Stimulated activated effector memory CD8-positive, alpha-beta T cell treated with anti-CD3 and anti-CD28 coated beads, Interleukin-12 subunit alpha, Interleukin-12 subunit beta, amount 100 ng/mL, for 72 hours (primary cell): ENCODE results near the gene TMEM109.
A peak's percentile ranks its signal among the peaks of the same experiment; 100 is the strongest.
"Not testable (repeated sequence)": the region's sequence is repeated elsewhere in the genome, so short reads cannot be mapped to it uniquely, and the experiment has no call there.

ENCODE experiments used
- ATAC-seq: fragments of 150-1000 bp; cut with Tn5 transposase; 2 replicates; pipeline ENCODE4 v1.10.0; 2021
- DNase-seq, 2 donors: peaks; one replicate each; pipeline ENCODE4 v3.0.0; 2021 to 2022; ENCODE audit warnings: low spot score in 2 of 2
- H3K27ac Mint-ChIP-seq: one replicate; pipeline ENCODE4 v1.8.0; 2022; ENCODE audit warnings: mild to moderate bottlenecking, mixed read lengths
- H3K36me3 Mint-ChIP-seq: one replicate; pipeline ENCODE4 v1.8.0; 2022; ENCODE audit warnings: mild to moderate bottlenecking, mixed read lengths
- H3K4me1 Mint-ChIP-seq: one replicate; pipeline ENCODE4 v1.8.0; 2022; ENCODE audit warnings: mixed read lengths
- H3K4me3 Mint-ChIP-seq: one replicate; pipeline ENCODE4 v1.8.0; 2022; ENCODE audit warnings: mild to moderate bottlenecking, mixed read lengths
- H3K9me3 Mint-ChIP-seq: one replicate; pipeline ENCODE4 v1.8.0; 2022; ENCODE audit warnings: mixed read lengths

The TMEM109 gene

DNA sequence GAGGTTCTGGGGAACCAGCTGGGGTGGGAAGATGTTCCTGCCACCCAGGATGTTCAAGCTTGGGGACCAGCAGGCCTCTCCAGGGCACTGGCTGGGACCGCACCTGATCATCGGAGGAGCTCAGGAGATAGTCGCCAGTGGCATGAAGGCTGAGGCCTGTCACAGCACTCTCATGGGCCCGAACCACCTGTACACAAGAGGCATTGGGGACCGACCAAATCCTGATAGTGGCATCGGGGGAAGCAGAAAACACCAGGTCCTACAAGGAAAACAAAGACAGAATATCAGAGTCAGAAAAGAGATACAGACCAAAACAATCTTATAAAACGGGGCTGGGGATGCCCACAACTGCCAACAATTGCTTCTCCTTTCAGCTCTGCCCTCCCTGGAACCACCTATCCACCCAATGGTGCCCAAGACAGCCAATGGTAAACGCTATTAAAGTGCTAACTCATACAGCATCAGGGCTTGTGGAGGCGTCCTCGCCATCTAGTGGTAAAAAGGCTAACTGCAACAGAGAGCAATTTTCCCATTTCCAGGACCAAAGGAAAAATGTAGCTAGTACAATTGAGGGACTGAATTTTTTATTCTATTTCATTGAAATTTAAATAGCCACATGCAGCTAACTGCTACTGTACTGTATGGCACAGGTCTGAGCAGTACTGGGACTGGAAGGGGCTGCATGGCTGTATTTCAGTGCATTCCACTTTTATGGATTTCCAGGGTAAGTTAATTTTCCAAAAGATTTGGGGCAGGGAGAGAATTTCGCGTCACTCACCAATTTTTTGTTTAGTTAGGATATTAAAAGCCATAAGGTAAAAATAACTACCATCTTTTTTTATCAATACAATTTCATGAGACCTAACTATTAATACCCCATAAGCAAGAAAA lies 14.7 kb upstream of the TMEM109 start:
- ATAC-seq (peak; percentile 76), DNase-seq (no peak)
- no peak overlapping the region for H3K4me3 Mint-ChIP-seq
- no peak overlapping the region for H3K27ac Mint-ChIP-seq
- no peaks in the 10 kb centered on the region for H3K9me3 Mint-ChIP-seq
- peaks cover 17% of the 10 kb centered on the region for H3K4me1 Mint-ChIP-seq
- H3K36me3 Mint-ChIP-seq: peaks cover 98% of the 10 kb centered on the region

DNA sequence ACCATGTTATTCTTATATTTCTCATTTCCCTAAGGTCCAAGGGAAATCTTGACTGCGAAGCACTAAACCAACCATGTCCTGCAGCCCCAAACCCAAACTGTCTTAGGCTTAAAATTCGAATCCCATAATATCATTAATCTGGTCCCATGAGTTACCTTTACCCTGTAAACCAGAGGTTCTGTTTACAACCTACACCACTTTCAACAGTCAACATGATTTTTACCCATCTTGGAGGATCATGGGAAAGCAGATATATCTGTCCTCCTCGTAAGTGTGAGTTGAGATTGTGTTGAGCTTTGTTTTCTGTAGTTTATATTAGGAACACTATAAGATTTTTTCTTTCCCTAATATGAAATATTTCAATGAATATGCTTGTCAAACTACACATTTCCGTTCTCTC lies 14.0 kb upstream of the TMEM109 start:
- no peak overlapping the region for H3K27ac Mint-ChIP-seq
- no peak for DNase-seq
- H3K36me3 Mint-ChIP-seq: peaks cover 91% of the 10 kb centered on the region

DNA sequence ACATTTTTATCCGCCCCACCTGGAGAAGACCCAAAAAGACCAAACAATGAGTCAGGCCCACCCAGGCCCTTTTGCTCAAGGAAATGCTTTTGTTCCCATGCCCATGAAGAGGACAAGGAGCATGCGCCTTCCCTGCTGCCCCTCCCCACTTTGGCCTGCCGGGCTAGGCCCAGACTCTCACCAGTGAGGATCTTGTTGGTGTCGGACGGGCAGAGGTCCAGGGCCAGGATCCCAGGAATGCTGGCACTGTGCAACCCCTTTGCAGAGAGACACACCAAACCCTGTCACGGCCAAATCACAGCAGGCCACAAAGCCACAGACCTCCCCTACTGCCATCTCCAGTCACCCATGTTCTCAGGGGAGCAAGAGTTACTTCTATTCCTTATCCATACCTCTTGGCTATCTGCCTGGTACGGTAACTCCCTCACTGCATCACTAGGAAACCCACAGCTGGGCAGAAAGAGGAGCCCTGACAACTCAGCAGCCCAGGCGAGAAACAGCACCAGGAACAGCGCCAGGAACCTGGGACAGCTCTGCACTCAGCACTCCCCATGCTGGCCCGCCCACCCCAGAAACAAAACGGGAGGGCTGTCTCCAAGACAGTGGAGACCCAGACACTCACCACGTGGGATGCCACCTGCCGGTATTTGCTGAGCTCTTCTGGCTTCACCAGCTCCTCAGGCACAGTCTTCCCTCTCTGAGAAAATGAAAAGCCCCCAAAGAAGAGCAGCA lies 13.1 kb upstream of the TMEM109 start:
- H3K36me3 Mint-ChIP-seq: peaks cover 82% of the 10 kb centered on the region
- no peak for ATAC-seq
- no peak for DNase-seq
- peaks cover 29% of the 10 kb centered on the region for H3K4me1 Mint-ChIP-seq
- no peak overlapping the region for H3K4me3 Mint-ChIP-seq
- H3K9me3 Mint-ChIP-seq: no peaks in the 10 kb centered on the region
- H3K27ac Mint-ChIP-seq: no peak overlapping the region

More for the DNA sequence above, 14.0 kb upstream of the TMEM109 start:
- H3K4me3 Mint-ChIP-seq: no peak overlapping the region
- ATAC-seq: no peak
- no peaks in the 10 kb centered on the region for H3K9me3 Mint-ChIP-seq
- H3K4me1 Mint-ChIP-seq: peaks cover 21% of the 10 kb centered on the region

DNA sequence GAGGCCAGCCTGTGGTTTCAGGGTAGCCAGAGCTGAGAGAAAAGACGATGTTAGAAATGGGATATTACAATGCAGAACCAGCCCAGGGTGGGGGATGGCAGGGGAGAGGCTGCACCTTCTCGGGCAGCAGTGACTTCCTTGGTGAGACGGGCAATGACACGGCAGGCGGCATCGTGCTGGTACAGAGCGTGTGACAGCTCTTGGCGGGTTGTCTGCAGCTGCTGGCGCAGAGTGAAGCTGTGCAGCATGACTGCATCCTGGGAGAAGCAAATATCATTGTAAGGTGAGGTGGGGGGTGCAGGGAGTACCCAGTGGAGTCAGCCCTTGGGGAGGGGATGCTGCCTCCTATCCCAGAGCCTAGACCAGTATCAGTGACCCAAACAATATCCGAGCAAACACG lies 11.3 kb upstream of the TMEM109 start:
- DNase-seq (no peak), ATAC-seq (no peak)
- peaks cover 29% of the 10 kb centered on the region for H3K4me1 Mint-ChIP-seq
- peaks cover 71% of the 10 kb centered on the region for H3K36me3 Mint-ChIP-seq
- H3K27ac Mint-ChIP-seq: peak overlapping the region; percentile 26
- H3K4me3 Mint-ChIP-seq: no peak overlapping the region
- no peaks in the 10 kb centered on the region for H3K9me3 Mint-ChIP-seq

DNA sequence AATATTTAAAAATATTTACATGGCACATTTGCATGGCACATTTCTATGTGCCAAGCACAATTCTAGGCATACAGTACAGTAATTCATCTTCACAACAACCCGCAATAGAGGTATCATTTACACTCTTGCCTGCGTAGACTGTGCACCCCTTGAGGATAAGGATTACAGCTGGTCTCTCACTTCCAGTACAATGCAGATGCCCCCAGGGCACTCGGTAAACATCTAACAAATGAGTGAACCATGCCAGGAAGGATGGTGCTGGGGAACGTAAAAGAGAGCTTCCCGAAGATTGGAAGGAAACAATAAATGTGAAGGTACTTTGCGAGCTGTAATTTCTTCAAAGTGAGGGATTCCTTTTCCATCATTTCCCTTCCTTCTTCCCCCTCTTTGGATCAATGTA lies 8.9 kb upstream of the TMEM109 start:
- DNase-seq (no peak), ATAC-seq (no peak)
- Mint-ChIP-seq H3K9me3 (no peaks in the 10 kb centered on the region), H3K4me3 (peak overlapping the region; percentile 86), H3K27ac (peak overlapping the region; percentile 94), H3K36me3 (peaks cover 47% of the 10 kb centered on the region), H3K4me1 (peaks cover 35% of the 10 kb centered on the region)

DNA sequence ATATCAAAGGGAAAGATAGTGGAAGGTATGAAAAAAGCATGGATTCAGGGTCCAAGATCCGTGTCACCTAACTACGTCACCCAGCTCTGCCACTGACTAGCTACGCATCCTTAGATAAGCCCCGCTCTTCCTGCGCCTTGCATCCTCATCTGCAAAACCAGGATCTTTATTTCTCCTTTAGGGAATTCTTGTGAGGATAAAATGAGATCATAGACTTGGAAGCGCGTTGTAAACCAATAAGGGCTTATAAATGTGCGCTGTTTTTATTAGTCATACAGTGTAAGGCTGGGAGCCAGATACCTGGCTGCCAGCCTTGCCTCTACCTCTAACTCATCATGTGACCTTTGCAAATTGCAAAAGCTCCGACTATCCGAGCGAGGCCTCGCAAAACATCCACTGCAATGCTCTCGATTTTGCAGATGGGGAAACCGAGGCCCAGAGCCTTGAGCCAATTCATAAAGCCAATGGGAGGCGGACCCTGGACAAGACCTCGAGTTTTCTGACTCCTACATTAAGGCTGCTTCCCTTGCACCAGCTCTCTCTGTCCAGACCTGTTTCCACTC lies 8.3 kb upstream of the TMEM109 start:
- ATAC-seq (peak; percentile 31), DNase-seq (no peak)
- H3K4me1 Mint-ChIP-seq: peaks cover 40% of the 10 kb centered on the region
- H3K36me3 Mint-ChIP-seq: peaks cover 41% of the 10 kb centered on the region
- no peaks in the 10 kb centered on the region for H3K9me3 Mint-ChIP-seq
- peak overlapping the region; percentile 86 for H3K4me3 Mint-ChIP-seq
- H3K27ac Mint-ChIP-seq: peak overlapping the region; percentile 94

DNA sequence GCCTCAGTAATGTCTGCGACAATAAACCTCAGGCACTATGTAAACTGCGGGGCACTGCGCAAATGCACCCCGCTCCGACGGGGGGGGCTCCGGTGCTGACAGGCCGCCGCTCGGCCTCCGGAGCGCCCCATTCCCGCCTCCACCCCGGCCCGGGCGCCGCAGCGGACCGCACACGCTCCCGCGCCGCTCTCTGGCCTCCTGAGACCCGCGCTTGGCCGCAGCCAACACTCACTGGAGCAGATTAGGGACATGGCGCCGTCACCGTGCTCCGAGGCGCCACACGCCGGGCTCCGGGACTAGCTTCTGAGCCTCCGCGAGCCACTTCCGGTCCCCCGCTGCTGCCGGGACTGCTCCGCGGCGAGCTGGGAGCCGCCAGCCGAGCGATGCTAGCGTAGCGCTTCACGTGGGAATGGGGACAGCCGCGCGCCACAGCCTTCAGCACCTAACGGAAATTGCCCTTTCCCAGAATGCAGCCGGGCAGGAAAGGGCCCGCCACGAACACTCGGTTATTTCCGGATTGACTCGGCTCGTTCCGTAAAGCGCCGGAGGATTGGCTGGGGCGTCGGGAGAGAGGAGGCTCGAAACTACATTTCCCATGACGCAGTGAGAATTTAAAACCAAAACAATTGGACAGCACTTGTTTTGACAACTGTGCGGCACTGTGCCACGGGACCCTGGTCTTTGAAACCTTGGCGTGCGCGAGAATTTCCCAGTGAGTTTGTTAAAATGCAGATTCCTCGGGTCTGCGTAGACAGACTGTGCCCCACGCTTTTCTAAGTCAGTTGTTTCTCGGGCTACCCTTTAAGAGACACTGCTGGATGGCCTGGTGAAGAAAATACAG lies 7.6 kb upstream of the TMEM109 start, which contains the start of gene PRPF19:
Gene PRPF19 (minus strand): TSS at position 454 of the 841 bp plus-strand sequence. CDS start 203 bp downstream, at position 251.
- Mint-ChIP-seq H3K36me3 (peaks cover 34% of the 10 kb centered on the region), H3K27ac (peak within 1 kb of the TSS; percentile 94), H3K9me3 (no peaks in the 10 kb centered on the region), H3K4me1 (peaks cover 42% of the 10 kb centered on the region), H3K4me3 (peak within 1 kb of the TSS; percentile 86)
- DNase-seq (peak; percentile 100), ATAC-seq (peak; percentile 94)

DNA sequence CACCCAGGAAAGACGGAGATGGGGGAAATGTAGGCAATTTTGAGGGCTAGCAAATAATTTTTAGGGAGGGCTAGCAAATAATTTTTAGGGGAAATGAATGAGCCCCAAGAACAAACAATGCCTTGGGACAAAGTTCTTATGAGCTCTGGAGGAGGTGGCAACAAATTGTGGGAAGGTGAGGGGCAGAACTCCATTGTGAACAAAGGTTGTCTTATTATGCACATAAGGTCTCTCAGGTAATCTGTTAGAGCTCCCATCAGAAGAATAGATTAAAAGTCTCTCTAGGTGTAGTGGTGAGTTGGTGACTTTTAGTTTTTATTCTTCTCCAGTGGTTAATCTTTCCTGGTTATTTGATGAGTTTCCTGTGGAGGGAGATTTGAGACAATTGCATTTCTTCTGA lies 5.2 kb upstream of the TMEM109 start:
- Mint-ChIP-seq H3K9me3 (no peaks in the 10 kb centered on the region), H3K36me3 (peaks cover 10% of the 10 kb centered on the region), H3K4me1 (peaks cover 51% of the 10 kb centered on the region), H3K4me3 (no peak overlapping the region), H3K27ac (peak overlapping the region; percentile 6)
- no peak for ATAC-seq
- no peak for DNase-seq

DNA sequence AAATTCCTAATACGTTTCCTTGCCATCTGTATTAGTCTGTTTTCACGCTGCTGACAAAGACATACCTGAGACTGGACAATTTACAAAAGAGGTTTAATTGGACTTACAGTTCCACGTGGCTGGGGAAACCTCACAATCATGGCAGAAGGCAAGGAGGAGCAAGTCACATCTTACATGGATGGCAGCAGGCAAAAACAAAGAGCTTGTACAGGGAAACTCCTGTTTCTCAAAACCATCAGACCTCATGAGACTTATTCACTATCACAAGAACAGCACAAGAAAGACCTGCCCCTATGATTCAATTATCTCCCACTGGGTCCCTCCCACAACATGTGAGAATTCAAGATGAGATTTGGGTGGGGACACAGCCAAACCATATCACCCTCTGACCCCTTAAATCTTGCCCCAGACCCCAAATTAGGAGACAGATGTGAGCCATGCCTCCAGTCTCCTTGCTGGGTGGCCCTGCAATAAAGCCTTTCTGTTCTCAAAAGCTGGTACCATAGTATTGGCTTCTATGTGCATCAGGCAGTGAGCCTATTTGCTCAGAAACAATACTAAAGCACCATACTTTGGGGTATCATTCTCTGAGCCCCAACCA lies 4.2 kb upstream of the TMEM109 start:
- Mint-ChIP-seq H3K27ac (peak overlapping the region; percentile 6), H3K4me1 (peaks cover 47% of the 10 kb centered on the region), H3K36me3 (peaks cover 15% of the 10 kb centered on the region)
- not testable (repeated sequence) for DNase-seq, H3K9me3 Mint-ChIP-seq, ATAC-seq, H3K4me3 Mint-ChIP-seq

DNA sequence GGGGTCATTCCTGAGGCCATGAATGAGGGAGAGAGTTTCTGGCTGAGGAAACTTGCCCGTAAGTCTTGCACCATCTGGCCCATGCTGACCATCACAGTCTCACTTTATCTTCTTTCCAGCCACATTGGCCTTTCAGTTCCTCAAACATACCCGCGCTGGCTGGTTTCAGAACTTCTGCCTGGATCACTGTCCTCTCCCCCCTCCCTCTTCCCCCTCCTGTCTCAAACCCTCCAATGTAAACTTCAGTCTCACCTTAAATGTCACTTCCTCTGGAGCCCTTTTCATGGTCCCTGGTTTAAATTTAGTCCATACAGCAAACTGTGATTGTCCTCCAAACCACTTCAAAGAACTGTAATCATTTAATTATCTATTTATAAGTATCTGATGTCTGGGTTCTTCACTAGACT lies 3.7 kb upstream of the TMEM109 start:
- no peak overlapping the region for H3K4me3 Mint-ChIP-seq
- DNase-seq: no peak
- H3K27ac Mint-ChIP-seq: no peak overlapping the region
- H3K9me3 Mint-ChIP-seq: no peaks in the 10 kb centered on the region
- H3K36me3 Mint-ChIP-seq: peaks cover 18% of the 10 kb centered on the region
- peaks cover 49% of the 10 kb centered on the region for H3K4me1 Mint-ChIP-seq
- ATAC-seq: no peak

DNA sequence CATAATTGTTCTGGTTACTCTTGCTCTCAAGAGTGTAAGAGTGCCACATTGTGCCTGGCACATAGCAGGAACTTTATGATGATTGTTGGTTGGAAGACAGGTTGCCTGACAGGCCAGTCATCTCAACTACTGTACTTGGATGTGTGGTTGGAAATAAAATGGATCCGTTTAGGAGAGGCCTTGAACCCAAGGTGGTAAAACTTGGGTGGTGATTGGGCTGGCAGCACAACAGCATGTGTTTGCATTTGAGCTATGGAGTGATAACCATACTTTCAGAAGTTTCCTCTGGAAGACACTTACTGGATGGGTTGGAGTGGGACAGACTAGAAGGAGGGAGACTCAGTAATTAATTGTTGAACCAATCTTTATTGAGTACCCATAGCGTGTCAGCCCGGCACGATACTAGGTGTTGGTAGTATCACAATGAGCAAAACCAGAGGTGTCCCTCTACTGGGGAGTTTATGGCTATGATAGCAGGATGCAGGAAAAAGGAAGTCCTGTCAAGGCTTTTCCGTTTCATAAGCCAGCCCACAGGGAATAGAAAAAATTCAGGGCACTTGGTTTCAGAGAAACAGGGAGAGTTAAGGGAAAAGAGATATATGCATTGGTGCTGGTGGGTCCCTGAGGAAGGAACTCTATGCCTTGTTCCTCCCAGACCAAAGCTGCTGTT lies 3.1 kb upstream of the TMEM109 start:
- DNase-seq (no peak), ATAC-seq (no peak)
- peaks cover 49% of the 10 kb centered on the region for H3K4me1 Mint-ChIP-seq
- H3K4me3 Mint-ChIP-seq: no peak overlapping the region
- peak overlapping the region; percentile 24 for H3K27ac Mint-ChIP-seq
- H3K36me3 Mint-ChIP-seq: peaks cover 21% of the 10 kb centered on the region
- no peaks in the 10 kb centered on the region for H3K9me3 Mint-ChIP-seq

DNA sequence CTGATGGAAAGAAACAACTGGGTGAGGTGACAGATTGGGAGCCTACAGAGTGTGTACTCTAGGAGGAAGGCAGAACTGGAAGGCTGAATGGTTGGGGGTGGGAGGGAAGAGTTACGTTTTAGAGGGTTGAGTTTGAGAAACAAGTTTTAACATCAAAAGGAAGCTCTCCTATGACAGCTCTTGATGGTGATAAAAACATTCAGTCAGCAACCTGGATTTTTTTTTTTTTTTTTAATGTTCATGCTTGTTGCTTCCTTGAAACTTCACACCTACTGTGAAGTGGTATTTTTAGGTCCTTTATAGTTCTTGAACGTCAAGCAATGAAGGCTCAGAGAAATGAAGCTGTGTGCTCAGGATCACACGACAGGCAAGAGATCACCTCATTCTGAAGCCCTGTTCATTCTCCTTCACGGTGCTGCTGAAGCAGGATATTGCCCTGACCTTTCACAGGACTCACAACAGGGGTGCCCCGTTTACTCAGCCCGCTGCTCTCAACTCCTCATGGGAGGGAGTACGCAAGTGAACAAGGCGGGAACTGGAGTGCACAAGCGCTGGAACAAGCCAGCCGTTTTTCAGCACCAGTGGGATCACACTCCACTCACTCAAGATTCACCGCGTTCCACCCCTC lies 1.6 kb upstream of the TMEM109 start:
- H3K27ac Mint-ChIP-seq: peak overlapping the region; percentile 77
- no peaks in the 10 kb centered on the region for H3K9me3 Mint-ChIP-seq
- ATAC-seq (no peak), DNase-seq (peak in 1 of 2 donors; percentile 56)
- peaks cover 64% of the 10 kb centered on the region for H3K4me1 Mint-ChIP-seq
- H3K36me3 Mint-ChIP-seq: peaks cover 18% of the 10 kb centered on the region
- peak overlapping the region; percentile 96 for H3K4me3 Mint-ChIP-seq

DNA sequence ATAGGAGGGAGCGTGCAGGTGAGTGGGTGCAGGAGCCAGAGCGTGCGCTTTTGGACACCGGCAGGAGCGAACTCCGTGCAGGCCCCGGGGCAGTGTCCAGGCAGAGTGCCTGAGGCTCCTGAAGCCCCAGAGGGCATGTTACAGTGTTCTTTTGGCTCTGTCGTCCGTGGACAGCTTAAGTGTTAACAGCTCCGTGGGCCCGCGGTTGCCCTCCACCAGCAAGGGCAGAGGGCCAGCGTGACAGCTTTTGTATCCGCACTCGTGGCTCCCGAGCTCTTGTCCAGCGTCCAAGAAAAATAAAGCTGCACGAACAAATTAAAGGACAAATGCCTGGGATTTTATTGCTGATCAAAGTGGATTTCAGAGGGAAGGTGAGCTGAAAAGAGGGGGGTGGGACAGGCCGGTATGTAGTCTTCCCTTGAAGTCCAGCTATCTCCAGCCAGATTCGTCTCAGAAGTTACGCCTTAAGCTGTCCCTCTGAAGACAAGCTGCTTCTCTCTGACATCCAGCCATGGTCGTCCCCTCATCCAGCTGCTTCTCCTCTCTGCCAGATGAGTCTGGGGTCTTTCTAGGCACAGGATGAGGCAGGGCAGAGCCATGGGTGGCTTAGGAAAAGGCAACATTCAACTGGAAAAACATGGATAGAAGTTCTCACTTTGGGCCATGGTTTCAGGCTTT lies 968 bp upstream of the TMEM109 start:
- H3K4me3 Mint-ChIP-seq: peak overlapping the region; percentile 96
- peak overlapping the region; percentile 97 for H3K27ac Mint-ChIP-seq
- no peak for ATAC-seq
- no peak for DNase-seq
- H3K36me3 Mint-ChIP-seq: peaks cover 18% of the 10 kb centered on the region
- H3K4me1 Mint-ChIP-seq: peaks cover 65% of the 10 kb centered on the region
- H3K9me3 Mint-ChIP-seq: no peaks in the 10 kb centered on the region
